ENCODE data around the gene PLCB1. TPM values are rescaled to one million over a fixed set of nuclear protein-coding genes. Genes with fewer than 3 reads are reported as not detected.

PLCB1 gene
- total RNA-seq, 1 experiment from 2014 or later, result not detected

- Histone ChIP-seq H3K27me3 (ENCODE audit: insufficient read depth, low read depth) (no peaks in the 10 kb centered on the region), H2AFZ (no peak overlapping the region), H3K79me2 (ENCODE audit: low read depth) (no peaks in the 10 kb centered on the region), H3K4me1 (replicated peaks; ENCODE audit: insufficient read depth) (no peaks in the 10 kb centered on the region), H4K20me1 (ENCODE audit: insufficient read depth) (no peaks in the 10 kb centered on the region), H3K4me2 (no peak overlapping the region), H3K36me3 (ENCODE audit: low read depth) (no peaks in the 10 kb centered on the region), H3K9me3 (ENCODE audit: insufficient read depth, low read depth) (no peaks in the 10 kb centered on the region), H3K27ac (no peak overlapping the region), H3F3A (ENCODE audit: insufficient read depth, low read depth) (no peaks in the 10 kb centered on the region), H3K4me3 (no peak overlapping the region), H3K9me2 (ENCODE audit: insufficient read depth) (no peaks in the 10 kb centered on the region)
- CTCF ChIA-PET, result no interaction called here
- TF ChIP-seq CTCF (conservative IDR thresholded peaks at IDR 0.05), result no peak
- no peak for TF ChIP-seq EZH2 (IDR thresholded peaks at IDR 0.05; ENCODE audit: low read depth)
- POLR2A ChIA-PET (ENCODE audit: unreplicated experiment), result no interaction called here
- no peak for DNase-seq
- BruUV-seq (replicated peaks), result no TSS peak
- intact Hi-C loops (cut with micrococcal nuclease; ENCODE audit: unreplicated experiment), result no loop called here
Measured at GRCh38 chr20:8399947-8400346, 267.9 kb downstream of the PLCB1 start.

- Histone ChIP-seq H3F3A (ENCODE audit: insufficient read depth, low read depth) (no peaks in the 10 kb centered on the region), H3K27me3 (ENCODE audit: insufficient read depth, low read depth) (no peaks in the 10 kb centered on the region), H2AFZ (no peak overlapping the region), H3K4me3 (no peak overlapping the region), H3K9me3 (ENCODE audit: insufficient read depth, low read depth) (no peaks in the 10 kb centered on the region), H3K36me3 (ENCODE audit: low read depth) (no peaks in the 10 kb centered on the region), H3K4me1 (replicated peaks; ENCODE audit: insufficient read depth) (no peaks in the 10 kb centered on the region), H3K79me2 (ENCODE audit: low read depth) (no peaks in the 10 kb centered on the region), H4K20me1 (ENCODE audit: insufficient read depth) (no peaks in the 10 kb centered on the region; the same call in 1 of the 2 replicates), H3K4me2 (no peak overlapping the region), H3K27ac (no peak overlapping the region), H3K9me2 (ENCODE audit: insufficient read depth) (no peaks in the 10 kb centered on the region)
- BruUV-seq (replicated peaks), result no TSS peak
- POLR2A ChIA-PET (ENCODE audit: unreplicated experiment), result no interaction called here
- DNase-seq, result no peak
- no peak for TF ChIP-seq EZH2 (IDR thresholded peaks at IDR 0.05; ENCODE audit: low read depth)
- CTCF ChIA-PET, result no interaction called here
- intact Hi-C loops (cut with micrococcal nuclease; ENCODE audit: unreplicated experiment), result no loop called here
Measured at GRCh38 chr20:8400486-8400885, 268.4 kb downstream of the PLCB1 start.

GRCh38 chr20:8401556-8401955 is 269.5 kb downstream of the PLCB1 start:
- CTCF ChIA-PET, result no interaction called here
- intact Hi-C loops (cut with micrococcal nuclease; ENCODE audit: unreplicated experiment), result no loop called here
- no peak overlapping the region for H2AFZ ChIP-seq
- no peaks in the 10 kb centered on the region for H3K27me3 ChIP-seq (ENCODE audit: insufficient read depth, low read depth)
- no TSS peak for BruUV-seq (replicated peaks)
- no peaks in the 10 kb centered on the region for H3K79me2 ChIP-seq (ENCODE audit: low read depth)
- no peaks in the 10 kb centered on the region for H3K4me1 ChIP-seq (replicated peaks; ENCODE audit: insufficient read depth)
- H3K27ac ChIP-seq, result no peak overlapping the region
- H3K4me3 ChIP-seq, result no peak overlapping the region
- no peaks in the 10 kb centered on the region for H3F3A ChIP-seq (ENCODE audit: insufficient read depth, low read depth)
- no peak overlapping the region for H3K4me2 ChIP-seq
- no peak for DNase-seq
- no peaks in the 10 kb centered on the region for H3K9me3 ChIP-seq (ENCODE audit: insufficient read depth, low read depth)
- H3K36me3 ChIP-seq (ENCODE audit: low read depth), result no peaks in the 10 kb centered on the region
- no peaks in the 10 kb centered on the region for H3K9me2 ChIP-seq (ENCODE audit: insufficient read depth)
- no peaks in the 10 kb centered on the region; the same call in 1 of the 2 replicates for H4K20me1 ChIP-seq (ENCODE audit: insufficient read depth)
- POLR2A ChIA-PET (ENCODE audit: unreplicated experiment), result no interaction called here
- TF ChIP-seq CTCF (conservative IDR thresholded peaks at IDR 0.05), result no peak

- H4K20me1 ChIP-seq (ENCODE audit: insufficient read depth), result no peaks in the 10 kb centered on the region; the same call in 1 of the 2 replicates
- no peaks in the 10 kb centered on the region for H3K9me2 ChIP-seq (ENCODE audit: insufficient read depth)
- H3K9me3 ChIP-seq (ENCODE audit: insufficient read depth, low read depth), result no peaks in the 10 kb centered on the region
- intact Hi-C loops (cut with micrococcal nuclease; ENCODE audit: unreplicated experiment), result no loop called here
- no TSS peak for BruUV-seq (replicated peaks)
- H3K27ac ChIP-seq, result no peak overlapping the region
- H3K4me1 ChIP-seq (replicated peaks; ENCODE audit: insufficient read depth), result no peaks in the 10 kb centered on the region
- H3F3A ChIP-seq (ENCODE audit: insufficient read depth, low read depth), result no peaks in the 10 kb centered on the region
- CTCF ChIA-PET, result no interaction called here
- TF ChIP-seq EZH2 (IDR thresholded peaks at IDR 0.05; ENCODE audit: low read depth) (no peak), CTCF (conservative IDR thresholded peaks at IDR 0.05) (no peak)
- no peak overlapping the region for H3K4me2 ChIP-seq
- no peak overlapping the region for H2AFZ ChIP-seq
- POLR2A ChIA-PET (ENCODE audit: unreplicated experiment), result no interaction called here
- DNase-seq, result no peak
- no peak overlapping the region for H3K4me3 ChIP-seq
- no peaks in the 10 kb centered on the region for H3K36me3 ChIP-seq (ENCODE audit: low read depth)
- no peaks in the 10 kb centered on the region for H3K79me2 ChIP-seq (ENCODE audit: low read depth)
- no peaks in the 10 kb centered on the region for H3K27me3 ChIP-seq (ENCODE audit: insufficient read depth, low read depth)
Measured at GRCh38 chr20:8402798-8403197, 270.7 kb downstream of the PLCB1 start.

All from PC-9 (cell line).